GM23338 (cell line): ENCODE data around the gene ABCB11. TPM values are rescaled to one million over a fixed set of nuclear protein-coding genes. Genes with fewer than 3 reads are reported as not detected.

Experiments used
- ATAC-seq: fragments of 200-7000 bp; cut with Tn5 transposase; 3 replicates; pipeline ENCODE4 v1.9.1; 2020
- DNase-seq: peaks from one replicate; pipeline ENCODE4 v3.0.0-alpha.2; 2015; ENCODE audit warnings: low spot score
- H2AFZ ChIP-seq: fragments of 200-600 bp; sonication (generic); 2 replicates; pipeline ENCODE4 v1.8.0; 2016; ENCODE audit warnings: antibody characterized with exemption, mild to moderate bottlenecking, moderate library complexity
- H3F3A ChIP-seq: fragments of 200-600 bp; sonication (generic); replicated peaks from 2 replicates; pipeline ENCODE4 v1.8.0; 2017; ENCODE audit warnings: antibody characterized with exemption, mixed run types, low read depth
- H3K27ac ChIP-seq: fragments of 200-600 bp; sonication (generic); 2 replicates; pipeline ENCODE4 v1.6.1; 2016; ENCODE audit warnings: low read depth
- H3K27me3 ChIP-seq: fragments of 200-600 bp; sonication (generic); 2 replicates; pipeline ENCODE4 v1.8.0; 2016; ENCODE audit warnings: mild to moderate bottlenecking, mixed run types, moderate library complexity; ENCODE audit not compliant: insufficient read depth
- H3K36me3 ChIP-seq: fragments of 200-600 bp; sonication (generic); 2 replicates; pipeline ENCODE4 v1.8.0; 2016; ENCODE audit warnings: mild to moderate bottlenecking; ENCODE audit not compliant: insufficient read depth
- H3K4me1 ChIP-seq: fragments of 200-600 bp; sonication (generic); 2 replicates; pipeline ENCODE4 v1.8.0; 2016; ENCODE audit warnings: mild to moderate bottlenecking, moderate library complexity; ENCODE audit not compliant: insufficient read depth
- H3K4me2 ChIP-seq: fragments of 200-600 bp; sonication (generic); 2 replicates; pipeline ENCODE4 v1.7.1; 2017; ENCODE audit warnings: mixed run types
- H3K4me3 ChIP-seq: fragments of 200-600 bp; sonication (generic); 2 replicates; pipeline ENCODE4 v1.6.1; 2016; ENCODE audit warnings: mixed run types
- H3K79me2 ChIP-seq: fragments of 200-600 bp; sonication (generic); replicated peaks from 2 replicates; pipeline ENCODE4 v1.8.0; 2017; ENCODE audit warnings: mild to moderate bottlenecking; ENCODE audit not compliant: insufficient read depth
- H3K9me2 ChIP-seq: fragments of 200-600 bp; sonication (generic); 2 replicates; pipeline ENCODE4 v1.8.0; 2017; ENCODE audit not compliant: insufficient read depth
- H4K20me1 ChIP-seq: fragments of 200-600 bp; sonication (generic); replicated peaks from 2 replicates; pipeline ENCODE4 v1.8.0; 2017; ENCODE audit warnings: mild to moderate bottlenecking; ENCODE audit not compliant: insufficient read depth
- H3K27ac Mint-ChIP-seq: 2 replicates; pipeline ENCODE4 v1.8.0; 2020; ENCODE audit warnings: inconsistent platforms, mild to moderate bottlenecking, moderate library complexity, mixed read lengths
- H3K27me3 Mint-ChIP-seq: 3 replicates; pipeline ENCODE4 v1.8.0; 2022; ENCODE audit warnings: low read depth, mild to moderate bottlenecking, moderate library complexity, mixed read lengths, inconsistent platforms; ENCODE audit not compliant: insufficient read depth, poor library complexity
- H3K36me3 Mint-ChIP-seq: 3 replicates; pipeline ENCODE4 v1.8.0; 2021; ENCODE audit warnings: low read depth, mild to moderate bottlenecking, inconsistent platforms, moderate library complexity, mixed read lengths
- H3K4me1 Mint-ChIP-seq: 3 replicates; pipeline ENCODE4 v1.8.0; 2020; ENCODE audit warnings: mild to moderate bottlenecking, inconsistent platforms, mixed read lengths
- H3K4me3 Mint-ChIP-seq: 3 replicates; pipeline ENCODE4 v1.8.0; 2021; ENCODE audit warnings: moderate library complexity, mild to moderate bottlenecking, inconsistent platforms, mixed read lengths
- H3K9me3 Mint-ChIP-seq: 3 replicates; pipeline ENCODE4 v1.8.0; 2020; ENCODE audit warnings: moderate library complexity, mild to moderate bottlenecking, inconsistent platforms, mixed read lengths
- CREB1 ChIP-seq: fragments of 250-450 bp; sonication (Bioruptor Pico); IDR thresholded peaks from 2 replicates; pipeline ENCODE4 v1.5.0; 2020; ENCODE audit warnings: low read depth, mild to moderate bottlenecking, moderate library complexity
- CTCF ChIP-seq, 2 experiments: fragments of 200-600 bp in 1 of 2; sonication (generic) in 1 of 2; conservative IDR thresholded peaks; 2 replicates each; pipeline versions ENCODE4 v1.5.1 to v1.6.1; 2016 to 2017; ENCODE audit warnings: antibody characterized with exemption in 2 of 2, low read depth in 2 of 2, mild to moderate bottlenecking in 2 of 2, moderate library complexity in 1 of 2
- EZH2 ChIP-seq: fragments of 200-600 bp; sonication (generic); IDR thresholded peaks from one replicate; pipeline ENCODE4 v1.8.0; 2017; ENCODE audit warnings: antibody characterized with exemption, mild to moderate bottlenecking, low read depth; ENCODE audit not compliant: unreplicated experiment
- EZH2phosphoT487 ChIP-seq: fragments of 200-600 bp; sonication (generic); IDR thresholded peaks from one replicate; pipeline ENCODE4 v1.8.1; 2018; ENCODE audit warnings: antibody characterized with exemption; ENCODE audit not compliant: unreplicated experiment
- JUNB ChIP-seq: IDR thresholded peaks from one replicate; pipeline ENCODE4 v1.6.1; 2016; ENCODE audit warnings: antibody characterized with exemption; ENCODE audit not compliant: unreplicated experiment
- NANOG ChIP-seq: IDR thresholded peaks from 2 replicates; pipeline ENCODE4 v1.6.1; 2016; ENCODE audit warnings: antibody characterized with exemption, borderline replicate concordance
- POLR2AphosphoS5 ChIP-seq: IDR thresholded peaks from 2 replicates; pipeline ENCODE4 v1.6.1; 2016; ENCODE audit warnings: antibody characterized with exemption, low read depth
- REST ChIP-seq: IDR thresholded peaks from one replicate; pipeline ENCODE4 v1.6.1; 2018; ENCODE audit warnings: antibody characterized with exemption; ENCODE audit not compliant: unreplicated experiment
- STAT1 ChIP-seq: IDR thresholded peaks from one replicate; pipeline ENCODE4 v1.6.1; 2016; ENCODE audit warnings: antibody characterized with exemption; ENCODE audit not compliant: unreplicated experiment
- ZNF114 ChIP-seq: fragments of 250-450 bp; sonication (Bioruptor Pico); IDR thresholded peaks from 2 replicates; pipeline ENCODE4 v1.5.0; 2020; ENCODE audit warnings: mild to moderate bottlenecking, moderate library complexity
- ZNF331 ChIP-seq: fragments of 250-450 bp; sonication (Bioruptor Pico); IDR thresholded peaks from 2 replicates; pipeline ENCODE4 v1.5.0; 2020; ENCODE audit warnings: low read depth, mild to moderate bottlenecking, moderate library complexity
- polyA plus RNA-seq: library from polyadenylated mRNA; unstranded; fragments of >200 nt; fragmentation: Nextera tagmentation; extraction: Ambion mirVana; gene quantifications from 2 replicates; pipeline ENCODE4 v1.2.1, GENCODE V29; 2016
- total RNA-seq: library from RNA; depleted of rRNA; stranded (reverse); fragments of >200 nt; shearing (Covaris generic); gene quantifications from 2 replicates; pipeline ENCODE4 v1.2.3, GENCODE V29; 2014
- TF ChIP-seq, protein P1 (sequence below): IDR thresholded peaks from 2 replicates; pipeline ENCODE4 v1.6.1; 2016; ENCODE audit warnings: antibody characterized with exemption
- TF ChIP-seq, protein P2 (sequence below): fragments of 250-450 bp; sonication (Bioruptor Pico); IDR thresholded peaks from 2 replicates; pipeline ENCODE4 v1.5.0; 2020; ENCODE audit warnings: mild to moderate bottlenecking, moderate library complexity

The ABCB11 gene
- total and polyA plus RNA-seq, 2 experiments from 2014 or later: not detected

DNA sequence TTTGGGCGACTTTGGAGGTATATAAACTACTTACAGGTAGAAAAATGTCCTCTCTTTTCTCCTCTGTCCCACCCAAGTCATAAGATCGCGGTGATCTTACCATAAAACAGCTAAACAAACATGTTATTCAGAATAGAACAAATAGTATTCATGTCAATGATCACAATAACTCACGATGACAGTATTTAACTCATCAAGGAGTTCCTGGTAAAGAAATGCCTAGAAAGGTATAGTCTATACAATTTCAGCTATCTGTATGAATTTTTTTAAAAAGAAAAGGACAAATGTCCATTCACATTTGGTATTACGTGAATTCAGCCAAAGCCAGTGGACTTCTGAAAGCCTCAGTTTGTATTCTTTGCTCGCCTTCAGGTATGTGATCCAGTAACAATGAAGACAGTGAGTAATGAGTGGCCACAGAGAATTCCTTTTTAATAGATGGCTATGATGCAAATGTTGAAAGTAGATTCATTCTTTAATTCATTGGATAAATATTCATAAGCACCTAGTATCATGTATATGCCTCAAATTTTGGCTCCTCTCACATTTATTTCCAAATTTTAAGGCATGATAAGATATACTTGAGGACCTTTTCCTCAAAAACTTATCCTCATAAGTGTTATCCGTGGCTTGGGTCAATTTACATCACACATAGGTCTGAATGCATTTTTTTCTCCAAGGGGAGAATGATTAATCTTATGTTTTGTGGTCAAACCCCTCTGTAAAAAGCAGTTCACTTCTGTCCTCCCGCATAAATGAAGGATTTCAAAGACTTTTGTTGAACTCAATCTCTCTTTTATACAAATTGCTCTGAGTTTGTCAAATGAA is 20.3 kb downstream of the ABCB11 start:
- H3K4me3 ChIP-seq: no peak overlapping the region
- no peaks in the 10 kb centered on the region for H3K27me3 ChIP-seq
- H3K36me3 ChIP-seq: no peaks in the 10 kb centered on the region
- no peak overlapping the region for H3K27ac ChIP-seq
- Mint-ChIP-seq H3K4me1 (peaks cover 10% of the 10 kb centered on the region; the same call in 2 of the 3 replicates), H3K36me3 (no peaks in the 10 kb centered on the region), H3K4me3 (no peak overlapping the region), H3K27me3 (no peaks in the 10 kb centered on the region), H3K9me3 (no peaks in the 10 kb centered on the region), H3K27ac (no peak overlapping the region)
- H3K4me1 ChIP-seq: 0 out of 2 replicates have a peak, but pooled peaks cover 6% of the 10 kb centered on the region
- no peak overlapping the region for H2AFZ ChIP-seq
- H3K9me2 ChIP-seq: peaks cover 4% of the 10 kb centered on the region; the same call in 1 of the 2 replicates
- TF ChIP-seq JUNB (no peak), STAT1 (no peak), NANOG (no peak), REST (no peak), ZNF114 (CRISPR knock-in tag) (no peak), CTCF (conservative IDR thresholded peaks at IDR 0.05; ENCODE audit: low read depth in 2 of 2) (no peak), ZNF331 (no peak), EZH2phosphoT487 (no peak), EZH2 (no peak), POLR2AphosphoS5 (no peak), CREB1 (CRISPR knock-in tag) (no peak)
- TF ChIP-seq, protein P1, sequence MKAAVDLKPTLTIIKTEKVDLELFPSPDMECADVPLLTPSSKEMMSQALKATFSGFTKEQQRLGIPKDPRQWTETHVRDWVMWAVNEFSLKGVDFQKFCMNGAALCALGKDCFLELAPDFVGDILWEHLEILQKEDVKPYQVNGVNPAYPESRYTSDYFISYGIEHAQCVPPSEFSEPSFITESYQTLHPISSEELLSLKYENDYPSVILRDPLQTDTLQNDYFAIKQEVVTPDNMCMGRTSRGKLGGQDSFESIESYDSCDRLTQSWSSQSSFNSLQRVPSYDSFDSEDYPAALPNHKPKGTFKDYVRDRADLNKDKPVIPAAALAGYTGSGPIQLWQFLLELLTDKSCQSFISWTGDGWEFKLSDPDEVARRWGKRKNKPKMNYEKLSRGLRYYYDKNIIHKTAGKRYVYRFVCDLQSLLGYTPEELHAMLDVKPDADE: no peak
- TF ChIP-seq, protein P2, sequence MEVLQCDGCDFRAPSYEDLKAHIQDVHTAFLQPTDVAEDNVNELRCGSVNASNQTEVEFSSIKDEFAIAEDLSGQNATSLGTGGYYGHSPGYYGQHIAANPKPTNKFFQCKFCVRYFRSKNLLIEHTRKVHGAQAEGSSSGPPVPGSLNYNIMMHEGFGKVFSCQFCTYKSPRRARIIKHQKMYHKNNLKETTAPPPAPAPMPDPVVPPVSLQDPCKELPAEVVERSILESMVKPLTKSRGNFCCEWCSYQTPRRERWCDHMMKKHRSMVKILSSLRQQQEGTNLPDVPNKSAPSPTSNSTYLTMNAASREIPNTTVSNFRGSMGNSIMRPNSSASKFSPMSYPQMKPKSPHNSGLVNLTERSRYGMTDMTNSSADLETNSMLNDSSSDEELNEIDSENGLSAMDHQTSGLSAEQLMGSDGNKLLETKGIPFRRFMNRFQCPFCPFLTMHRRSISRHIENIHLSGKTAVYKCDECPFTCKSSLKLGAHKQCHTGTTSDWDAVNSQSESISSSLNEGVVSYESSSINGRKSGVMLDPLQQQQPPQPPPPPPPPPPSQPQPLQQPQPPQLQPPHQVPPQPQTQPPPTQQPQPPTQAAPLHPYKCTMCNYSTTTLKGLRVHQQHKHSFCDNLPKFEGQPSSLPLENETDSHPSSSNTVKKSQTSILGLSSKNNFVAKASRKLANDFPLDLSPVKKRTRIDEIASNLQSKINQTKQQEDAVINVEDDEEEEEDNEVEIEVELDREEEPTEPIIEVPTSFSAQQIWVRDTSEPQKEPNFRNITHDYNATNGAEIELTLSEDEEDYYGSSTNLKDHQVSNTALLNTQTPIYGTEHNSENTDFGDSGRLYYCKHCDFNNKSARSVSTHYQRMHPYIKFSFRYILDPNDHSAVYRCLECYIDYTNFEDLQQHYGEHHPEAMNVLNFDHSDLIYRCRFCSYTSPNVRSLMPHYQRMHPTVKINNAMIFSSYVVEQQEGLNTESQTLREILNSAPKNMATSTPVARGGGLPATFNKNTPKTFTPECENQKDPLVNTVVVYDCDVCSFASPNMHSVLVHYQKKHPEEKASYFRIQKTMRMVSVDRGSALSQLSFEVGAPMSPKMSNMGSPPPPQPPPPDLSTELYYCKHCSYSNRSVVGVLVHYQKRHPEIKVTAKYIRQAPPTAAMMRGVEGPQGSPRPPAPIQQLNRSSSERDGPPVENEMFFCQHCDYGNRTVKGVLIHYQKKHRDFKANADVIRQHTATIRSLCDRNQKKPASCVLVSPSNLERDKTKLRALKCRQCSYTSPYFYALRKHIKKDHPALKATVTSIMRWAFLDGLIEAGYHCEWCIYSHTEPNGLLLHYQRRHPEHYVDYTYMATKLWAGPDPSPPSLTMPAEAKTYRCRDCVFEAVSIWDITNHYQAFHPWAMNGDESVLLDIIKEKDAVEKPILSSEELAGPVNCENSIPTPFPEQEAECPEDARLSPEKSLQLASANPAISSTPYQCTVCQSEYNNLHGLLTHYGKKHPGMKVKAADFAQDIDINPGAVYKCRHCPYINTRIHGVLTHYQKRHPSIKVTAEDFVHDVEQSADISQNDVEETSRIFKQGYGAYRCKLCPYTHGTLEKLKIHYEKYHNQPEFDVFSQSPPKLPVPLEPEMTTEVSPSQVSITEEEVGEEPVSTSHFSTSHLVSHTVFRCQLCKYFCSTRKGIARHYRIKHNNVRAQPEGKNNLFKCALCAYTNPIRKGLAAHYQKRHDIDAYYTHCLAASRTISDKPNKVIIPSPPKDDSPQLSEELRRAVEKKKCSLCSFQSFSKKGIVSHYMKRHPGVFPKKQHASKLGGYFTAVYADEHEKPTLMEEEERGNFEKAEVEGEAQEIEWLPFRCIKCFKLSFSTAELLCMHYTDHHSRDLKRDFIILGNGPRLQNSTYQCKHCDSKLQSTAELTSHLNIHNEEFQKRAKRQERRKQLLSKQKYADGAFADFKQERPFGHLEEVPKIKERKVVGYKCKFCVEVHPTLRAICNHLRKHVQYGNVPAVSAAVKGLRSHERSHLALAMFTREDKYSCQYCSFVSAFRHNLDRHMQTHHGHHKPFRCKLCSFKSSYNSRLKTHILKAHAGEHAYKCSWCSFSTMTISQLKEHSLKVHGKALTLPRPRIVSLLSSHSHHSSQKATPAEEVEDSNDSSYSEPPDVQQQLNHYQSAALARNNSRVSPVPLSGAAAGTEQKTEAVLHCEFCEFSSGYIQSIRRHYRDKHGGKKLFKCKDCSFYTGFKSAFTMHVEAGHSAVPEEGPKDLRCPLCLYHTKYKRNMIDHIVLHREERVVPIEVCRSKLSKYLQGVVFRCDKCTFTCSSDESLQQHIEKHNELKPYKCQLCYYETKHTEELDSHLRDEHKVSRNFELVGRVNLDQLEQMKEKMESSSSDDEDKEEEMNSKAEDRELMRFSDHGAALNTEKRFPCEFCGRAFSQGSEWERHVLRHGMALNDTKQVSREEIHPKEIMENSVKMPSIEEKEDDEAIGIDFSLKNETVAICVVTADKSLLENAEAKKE (CRISPR knock-in tag): no peak
- H4K20me1 ChIP-seq: no peaks in the 10 kb centered on the region
- no peak for DNase-seq
- H3K4me2 ChIP-seq: no peak overlapping the region
- no peak for ATAC-seq
- no peaks in the 10 kb centered on the region for H3K79me2 ChIP-seq
- H3F3A ChIP-seq: no peaks in the 10 kb centered on the region
